H1 (cell line): ENCODE results near the gene STX17. TPM values are rescaled to one million over a fixed set of nuclear protein-coding genes. Genes with fewer than 3 reads are reported as not detected.

Source experiments
- CTCF ChIA-PET: fragments of 300-600 bp; sonication (Branson Sonifier 250); formaldehyde crosslinking; loops from one replicate; lab custom pipeline; 2021; ENCODE audit not compliant: partially characterized antibody; lab: Charles Lee
- POLR2A ChIA-PET: fragments of 300-600 bp; sonication (Branson Sonifier 250); formaldehyde crosslinking; loops from one replicate; lab custom pipeline; 2021; ENCODE audit warnings: inconsistent platforms; ENCODE audit not compliant: partially characterized antibody; lab: Charles Lee
- DNase-seq, 2 experiments: peaks; one replicate each; pipeline versions ENCODE4 v3.0.0 to v3.0.0-alpha.2; 2010 to 2022; ENCODE audit warnings: low spot score in 2 of 2, low read depth in 1 of 2, mixed read lengths in 1 of 2
- FAIRE-seq: peaks from 2 replicates; lab custom pipeline; 2011; peaks lifted over from hg19 to GRCh38; lab: Jason Lieb, UNC
- H2AFZ ChIP-seq: 2 replicates; pipeline ENCODE4 v1.8.1; 2012; ENCODE audit warnings: low read length, inconsistent platforms
- H2AK5ac ChIP-seq: 2 replicates; pipeline ENCODE4 v1.6.1; 2013; ENCODE audit warnings: low read depth, low read length
- H2BK120ac ChIP-seq: replicated peaks from 2 replicates; pipeline ENCODE3; 2013; ENCODE audit warnings: low read depth, low read length, inconsistent platforms
- H2BK12ac ChIP-seq: 2 replicates; pipeline ENCODE4 v1.6.1; 2013; ENCODE audit warnings: low read depth, low read length
- H2BK15ac ChIP-seq: 2 replicates; pipeline ENCODE4 v1.6.1; 2013; ENCODE audit warnings: low read length
- H2BK20ac ChIP-seq: 2 replicates; pipeline ENCODE4 v1.6.1; 2013; ENCODE audit warnings: low read length
- H2BK5ac ChIP-seq: 2 replicates; pipeline ENCODE4 v1.6.1; 2013; ENCODE audit warnings: low read depth, low read length
- H3K14ac ChIP-seq: 2 replicates; pipeline ENCODE4 v1.6.1; 2013; ENCODE audit warnings: inconsistent platforms; ENCODE audit not compliant: insufficient read length
- H3K18ac ChIP-seq: 2 replicates; pipeline ENCODE4 v1.6.1; 2013; ENCODE audit warnings: low read length; ENCODE audit errors: extremely low read depth
- H3K23ac ChIP-seq: 2 replicates; pipeline ENCODE4 v1.6.1; 2013; ENCODE audit warnings: inconsistent platforms; ENCODE audit not compliant: insufficient read length
- H3K23me2 ChIP-seq: 2 replicates; pipeline ENCODE4 v1.6.1; 2013; ENCODE audit warnings: low read depth, low read length
- H3K27ac ChIP-seq: 2 replicates; pipeline ENCODE4 v1.6.1; 2011; ENCODE audit warnings: low read depth, low read length, inconsistent platforms
- H3K27me3 ChIP-seq, 4 experiments: replicated peaks in 1 of 4; 1 replicate in 1 of 4; 2 replicates in 3 of 4; pipeline versions ENCODE4 v1.6.1 to v1.8.1; 2011 to 2013; ENCODE audit warnings: low read length in 3 of 4, mild to moderate bottlenecking in 3 of 4, inconsistent platforms in 2 of 4, mixed read lengths in 2 of 4, moderate library complexity in 1 of 4; ENCODE audit not compliant: control insufficient read depth in 3 of 4, insufficient read depth in 3 of 4; ENCODE audit errors: extremely low read depth in 1 of 4
- H3K36me3 ChIP-seq, 4 experiments: 2 replicates each; pipeline versions ENCODE4 v1.6.1 to v1.8.1; 2011 to 2013; ENCODE audit warnings: mild to moderate bottlenecking in 4 of 4, low read length in 3 of 4, moderate library complexity in 2 of 4, control low read depth in 1 of 4, inconsistent platforms in 1 of 4; ENCODE audit not compliant: insufficient read depth in 4 of 4, control insufficient read depth in 2 of 4
- H3K4ac ChIP-seq: replicated peaks from 2 replicates; pipeline ENCODE3; 2013; ENCODE audit warnings: low read length, low read depth, mixed read lengths, inconsistent platforms; ENCODE audit not compliant: insufficient read length
- H3K4me1 ChIP-seq, 4 experiments: replicated peaks in 1 of 4; 1 replicate in 1 of 4; 2 replicates in 3 of 4; pipeline versions ENCODE4 v1.6.1 to v1.8.1; 2011 to 2013; ENCODE audit warnings: low read length in 3 of 4, inconsistent platforms in 2 of 4, mixed read lengths in 1 of 4; ENCODE audit not compliant: insufficient read depth in 4 of 4, control insufficient read depth in 3 of 4
- H3K4me2 ChIP-seq, 2 experiments: 2 replicates each; pipeline versions ENCODE4 v1.6.1 to v1.8.1; 2011 to 2013; ENCODE audit warnings: low read depth in 2 of 2, low read length in 2 of 2, control low read depth in 1 of 2, inconsistent platforms in 1 of 2, mild to moderate bottlenecking in 1 of 2; ENCODE audit not compliant: insufficient read depth in 1 of 2
- H3K4me3 ChIP-seq, 4 experiments: fragments of 200-600, 300-600 bp in 1 of 4; sonication (generic), shearing (Covaris generic), sonication (Bioruptor Twin) in 1 of 4; 2 replicates each; pipeline versions ENCODE4 v1.5.1 to v1.8.1; 2011 to 2016; ENCODE audit warnings: low read length in 4 of 4, low read depth in 3 of 4, control low read depth in 2 of 4, inconsistent platforms in 2 of 4, mild to moderate bottlenecking in 2 of 4, mixed read lengths in 1 of 4, moderate library complexity in 1 of 4; ENCODE audit not compliant: insufficient read depth in 2 of 4; ENCODE audit errors: extremely low read depth in 1 of 4
- H3K56ac ChIP-seq: replicated peaks from 2 replicates; pipeline ENCODE3; 2013; ENCODE audit warnings: low read depth, mild to moderate bottlenecking, mixed read lengths, low read length, inconsistent platforms; ENCODE audit not compliant: insufficient read length
- H3K79me1 ChIP-seq: 2 replicates; pipeline ENCODE4 v1.6.1; 2013; ENCODE audit warnings: low read depth, low read length, control low read depth
- H3K79me2 ChIP-seq, 2 experiments: 2 replicates each; pipeline versions ENCODE4 v1.6.1 to v1.8.1; 2012 to 2013; ENCODE audit warnings: low read length in 2 of 2, mild to moderate bottlenecking in 2 of 2, inconsistent platforms in 1 of 2; ENCODE audit not compliant: insufficient read depth in 2 of 2, control insufficient read depth in 1 of 2
- H3K9ac ChIP-seq, 4 experiments: replicated peaks in 1 of 4; 1 replicate in 1 of 4; 2 replicates in 3 of 4; pipeline versions ENCODE4 v1.6.1 to v1.8.1; 2011 to 2013; ENCODE audit warnings: low read depth in 3 of 4, low read length in 3 of 4, control low read depth in 2 of 4, mild to moderate bottlenecking in 2 of 4, moderate library complexity in 2 of 4, inconsistent platforms in 1 of 4; ENCODE audit errors: extremely low read depth in 1 of 4
- H3K9me3 ChIP-seq, 2 experiments: 2 replicates each; pipeline versions ENCODE4 v1.6.1 to v1.8.1; 2012 to 2013; ENCODE audit warnings: mild to moderate bottlenecking in 2 of 2, moderate library complexity in 2 of 2, control low read depth in 1 of 2, inconsistent platforms in 1 of 2, low read depth in 1 of 2, low read length in 1 of 2, mixed read lengths in 1 of 2; ENCODE audit not compliant: insufficient read depth in 2 of 2
- H4K20me1 ChIP-seq, 2 experiments: replicated peaks in 1 of 2; 2 replicates each; pipeline versions ENCODE3 to v1.8.1; 2011 to 2013; ENCODE audit warnings: inconsistent platforms in 2 of 2, low read length in 2 of 2, mild to moderate bottlenecking in 1 of 2; ENCODE audit not compliant: insufficient read depth in 2 of 2, control insufficient read depth in 1 of 2
- H4K5ac ChIP-seq: 2 replicates; pipeline ENCODE4 v1.6.1; 2013; ENCODE audit warnings: low read length, low read depth, mixed read lengths, inconsistent platforms; ENCODE audit not compliant: insufficient read length
- H4K8ac ChIP-seq: 2 replicates; pipeline ENCODE4 v1.8.0; 2013; ENCODE audit warnings: mild to moderate bottlenecking, moderate library complexity, low read length, inconsistent platforms; ENCODE audit not compliant: insufficient read depth; ENCODE audit errors: extremely low read depth
- H4K91ac ChIP-seq: replicated peaks from 2 replicates; pipeline ENCODE3; 2013; ENCODE audit warnings: low read length, mixed read lengths, inconsistent platforms; ENCODE audit not compliant: insufficient read length
- ASH2L ChIP-seq: fragments of 200-600, 300-600 bp; sonication (generic); IDR thresholded peaks from one replicate; pipeline ENCODE4 v1.7.1; 2017; ENCODE audit warnings: low read length
- BACH1 ChIP-seq: IDR thresholded peaks from 2 replicates; pipeline ENCODE4 v1.6.1; 2012; ENCODE audit warnings: low read length, improper control_type of control experiment
- HDAC2 ChIP-seq, 2 experiments: fragments of 300-600 bp in 1 of 2; sonication (generic) in 1 of 2; IDR thresholded peaks; 2 replicates each; pipeline ENCODE4 v1.6.1; 2011 to 2012; ENCODE audit warnings: low read depth in 2 of 2, low read length in 2 of 2, mild to moderate bottlenecking in 2 of 2, moderate library complexity in 2 of 2, borderline replicate concordance in 1 of 2, inconsistent platforms in 1 of 2
- JUN ChIP-seq: IDR thresholded peaks from 2 replicates; pipeline ENCODE4 v1.6.1; 2011; ENCODE audit warnings: low read depth, mild to moderate bottlenecking, improper control_type of control experiment, low read length
- POLR2AphosphoS5 ChIP-seq: IDR thresholded peaks from 2 replicates; pipeline ENCODE4 v1.6.1; 2011; ENCODE audit warnings: low read depth, low read length
- RFX5 ChIP-seq: IDR thresholded peaks from 2 replicates; pipeline ENCODE4 v1.6.1; 2011; ENCODE audit warnings: low read depth, low read length, improper control_type of control experiment, borderline replicate concordance
- TAF7 ChIP-seq: optimal IDR thresholded peaks from 2 replicates; pipeline ENCODE3; 2011; ENCODE audit warnings: low read depth, mild to moderate bottlenecking, inconsistent platforms, low read length, moderate library complexity, borderline replicate concordance
- ZNF274 ChIP-seq: IDR thresholded peaks from 2 replicates; pipeline ENCODE4 v1.7.0; 2012; ENCODE audit warnings: low read length, borderline replicate concordance; ENCODE audit errors: extremely low read depth
- WGBS, 2 experiments: shearing (Covaris generic) in 1 of 2; methylation state at CpG; one replicate each; pipeline versions ENCODE4 v1.1.6 to v1.1.7; 2013 to 2015; ENCODE audit warnings: low lambda C conversion rate in 2 of 2, mixed read lengths in 2 of 2, inconsistent platforms in 1 of 2, low coverage in 1 of 2, missing lambda C conversion rate in 1 of 2; ENCODE audit not compliant: insufficient replicate concordance in 2 of 2, insufficient coverage in 1 of 2, insufficient read length in 1 of 2; ENCODE audit errors: extremely low coverage in 1 of 2, missing lambda C conversion rate in 1 of 2; 5-methylcytosine and 5-hydroxymethylcytosine counted together
- polyA plus RNA-seq, 7 experiments: library from polyadenylated mRNA; depleted of rRNA in 3 of 7; stranded (reverse) in 5 of 7; unstranded in 2 of 7; fragments of >200 nt in 5 of 7; fragments of 200-250 nt in 2 of 7; gene quantifications; 1 replicate in 5 of 7; 2 replicates in 1 of 7; 4 replicates in 1 of 7; pipeline versions ENCODE4 v1.2.1 to v1.2.3, GENCODE V29; 2011 to 2013; ENCODE audit warnings: missing spikeins in 2 of 7, mixed read lengths in 2 of 7
- total RNA-seq: library from RNA; stranded (reverse); fragmentation: NEBNext Ultra II Directional; extraction: Animal tissue kit (Norgen Biotek cat#: 25700); gene quantifications from 2 replicates; pipeline ENCODE4 v1.2.1, GENCODE V29; 2021
- TF ChIP-seq, protein P1 (sequence below): IDR thresholded peaks from 2 replicates; pipeline ENCODE4 v1.6.1; 2011; ENCODE audit warnings: low read depth, mild to moderate bottlenecking, low read length; ENCODE audit not compliant: insufficient read depth
- TF ChIP-seq, protein P2 (sequence below): IDR thresholded peaks from 2 replicates; pipeline ENCODE4 v1.6.1; 2012; ENCODE audit warnings: inconsistent platforms

STX17 gene
- total and polyA plus RNA-seq, 2 of the 8 experiments (the other 6 are each of a cell fraction or from before 2014, with no cell fraction given): 4.5 to 16.3 TPM

DNA sequence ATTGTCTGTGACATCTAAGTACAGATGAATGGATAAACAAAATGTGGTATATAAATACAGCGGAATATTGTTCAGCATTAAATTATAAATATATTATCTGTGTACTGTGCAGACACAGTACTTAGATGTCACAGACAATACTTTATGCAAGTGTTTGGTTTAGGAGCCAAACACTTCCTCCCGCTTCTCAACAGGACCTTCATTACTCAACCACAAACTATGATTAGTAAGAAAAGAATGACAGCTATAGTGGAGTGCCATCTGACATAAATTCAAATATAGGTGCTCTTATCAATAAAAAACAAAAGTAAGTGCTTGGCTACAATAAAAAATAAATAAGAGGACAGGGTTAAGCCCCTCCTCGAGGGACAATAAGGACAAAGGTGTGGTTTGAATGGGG is 38.9 kb upstream of the STX17 start:
- Histone ChIP-seq H3K4me1 (peaks cover 0 to 7% (median 0%) of the 10 kb centered on the region in 4 experiments; a peak in 1 of 7 replicates), H3K18ac (no peak overlapping the region), H3K27me3 (no peaks in the 10 kb centered on the region), H3K23ac (no peak overlapping the region), H3K79me2 (no peaks in the 10 kb centered on the region), H3K56ac (no peak overlapping the region), H2AFZ (no peak overlapping the region), H3K79me1 (no peaks in the 10 kb centered on the region), H3K14ac (no peak overlapping the region), H2BK5ac (no peak overlapping the region), H3K9ac (no peak overlapping the region), H3K9me3 (no peaks in the 10 kb centered on the region), H3K4me2 (no peak overlapping the region), H4K5ac (no peak overlapping the region), H3K36me3 (no peaks in the 10 kb centered on the region), H4K91ac (no peak overlapping the region), H2BK15ac (no peak overlapping the region), H2AK5ac (no peak overlapping the region), H4K8ac (no peak overlapping the region), H2BK120ac (no peak overlapping the region), H4K20me1 (no peaks in the 10 kb centered on the region), H2BK12ac (no peak overlapping the region), H3K4ac (no peak overlapping the region), H3K27ac (no peak overlapping the region), H3K23me2 (no peaks in the 10 kb centered on the region; the same call in 1 of the 2 replicates), H3K4me3 (no peak overlapping the region), H2BK20ac (no peak overlapping the region)
- 62% methylated on average over 3 of the region's 3 CpGs; no CpG with 5 or more reads in 1 of the 2 experiments for WGBS, 2 experiments
- FAIRE-seq (no peak), DNase-seq (no peak)
- ChIA-PET POLR2A (no interaction called here), CTCF (interaction anchor here (0.6 to 11.1 kb wide), 2 partner anchors 11 to 402 kb away, joined by 3 to 51 read pairs; no protein-coding TSS in a partner anchor)
- TF ChIP-seq JUN: no peak
- TF ChIP-seq, protein P1, sequence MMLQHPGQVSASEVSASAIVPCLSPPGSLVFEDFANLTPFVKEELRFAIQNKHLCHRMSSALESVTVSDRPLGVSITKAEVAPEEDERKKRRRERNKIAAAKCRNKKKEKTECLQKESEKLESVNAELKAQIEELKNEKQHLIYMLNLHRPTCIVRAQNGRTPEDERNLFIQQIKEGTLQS: no peak
- no peak for TF ChIP-seq BACH1
- TF ChIP-seq TAF7: no peak
- no peak for TF ChIP-seq POLR2AphosphoS5
- TF ChIP-seq HDAC2 (IDR thresholded peaks at IDR 0.05; ENCODE audit: borderline replicate concordance in 1 of 2, low read depth in 2 of 2, low read length in 2 of 2): no peak
- TF ChIP-seq, protein P2, sequence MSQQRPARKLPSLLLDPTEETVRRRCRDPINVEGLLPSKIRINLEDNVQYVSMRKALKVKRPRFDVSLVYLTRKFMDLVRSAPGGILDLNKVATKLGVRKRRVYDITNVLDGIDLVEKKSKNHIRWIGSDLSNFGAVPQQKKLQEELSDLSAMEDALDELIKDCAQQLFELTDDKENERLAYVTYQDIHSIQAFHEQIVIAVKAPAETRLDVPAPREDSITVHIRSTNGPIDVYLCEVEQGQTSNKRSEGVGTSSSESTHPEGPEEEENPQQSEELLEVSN: no peak
- no peak for TF ChIP-seq ZNF274
- no peak for TF ChIP-seq RFX5
- TF ChIP-seq ASH2L: no peak
